Uterine smooth muscle cell (primary cell): ENCODE measurements around the gene AKAP10. TPM values are rescaled to one million over a fixed set of nuclear protein-coding genes. Genes with fewer than 3 reads are reported as not detected.

ENCODE experiments used
- total RNA-seq: library from RNA; depleted of rRNA; stranded (reverse); fragments of >200 nt; gene quantifications from 2 replicates; pipeline ENCODE4 v1.2.3, GENCODE V29; 2014

The AKAP10 gene, protein sequence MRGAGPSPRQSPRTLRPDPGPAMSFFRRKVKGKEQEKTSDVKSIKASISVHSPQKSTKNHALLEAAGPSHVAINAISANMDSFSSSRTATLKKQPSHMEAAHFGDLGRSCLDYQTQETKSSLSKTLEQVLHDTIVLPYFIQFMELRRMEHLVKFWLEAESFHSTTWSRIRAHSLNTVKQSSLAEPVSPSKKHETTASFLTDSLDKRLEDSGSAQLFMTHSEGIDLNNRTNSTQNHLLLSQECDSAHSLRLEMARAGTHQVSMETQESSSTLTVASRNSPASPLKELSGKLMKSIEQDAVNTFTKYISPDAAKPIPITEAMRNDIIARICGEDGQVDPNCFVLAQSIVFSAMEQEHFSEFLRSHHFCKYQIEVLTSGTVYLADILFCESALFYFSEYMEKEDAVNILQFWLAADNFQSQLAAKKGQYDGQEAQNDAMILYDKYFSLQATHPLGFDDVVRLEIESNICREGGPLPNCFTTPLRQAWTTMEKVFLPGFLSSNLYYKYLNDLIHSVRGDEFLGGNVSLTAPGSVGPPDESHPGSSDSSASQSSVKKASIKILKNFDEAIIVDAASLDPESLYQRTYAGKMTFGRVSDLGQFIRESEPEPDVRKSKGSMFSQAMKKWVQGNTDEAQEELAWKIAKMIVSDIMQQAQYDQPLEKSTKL
- 21.0 and 26.7 TPM in 2 replicates for total RNA-seq

DNA sequence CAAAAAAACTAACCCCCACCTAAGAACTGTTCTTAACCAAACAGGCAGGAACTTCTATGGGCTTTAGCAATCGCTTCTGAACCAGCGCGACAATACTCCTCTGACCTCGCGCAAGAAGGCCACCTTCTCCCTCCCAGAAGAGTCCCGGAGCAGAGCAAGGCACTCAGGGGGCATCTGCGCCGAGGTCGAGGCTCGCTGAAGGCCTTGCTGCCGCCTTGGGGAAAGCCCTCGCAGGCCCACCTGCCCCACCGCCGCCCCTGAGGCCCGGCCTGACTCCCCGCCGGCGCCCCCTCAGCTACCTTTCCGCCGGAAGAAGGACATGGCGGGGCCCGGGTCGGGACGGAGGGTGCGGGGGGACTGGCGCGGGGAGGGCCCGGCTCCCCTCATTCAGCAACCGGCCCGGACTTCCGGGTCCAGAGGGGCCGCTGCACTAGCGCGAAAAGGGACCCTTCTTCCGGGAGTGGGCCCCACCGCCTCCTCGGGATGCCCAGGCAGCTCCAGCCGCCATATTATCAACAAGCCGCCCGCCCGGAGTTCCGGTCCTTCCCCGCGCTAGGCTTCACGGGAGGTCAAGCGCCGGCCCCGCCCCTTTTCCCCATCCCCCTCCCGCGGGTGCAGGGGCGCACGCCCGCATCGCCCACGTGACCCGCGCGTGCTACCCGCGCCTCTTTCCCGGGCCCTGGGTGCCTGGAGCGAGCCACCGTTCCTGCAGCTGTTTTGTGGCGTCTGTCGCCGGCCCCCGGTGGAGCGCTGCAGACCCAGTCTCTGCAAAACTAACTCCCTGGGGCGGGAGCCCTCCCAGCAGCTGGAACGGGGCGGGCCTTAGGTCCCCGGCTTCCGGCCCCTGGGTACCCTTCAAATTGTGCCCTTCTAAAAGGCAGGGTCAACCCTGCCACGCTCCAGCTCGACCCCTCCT, at the start of gene AKAP10:
Gene AKAP10 (minus strand): TSS at position 536 of the 916 bp plus-strand sequence. CDS start 149 bp downstream, at position 387.

DNA sequence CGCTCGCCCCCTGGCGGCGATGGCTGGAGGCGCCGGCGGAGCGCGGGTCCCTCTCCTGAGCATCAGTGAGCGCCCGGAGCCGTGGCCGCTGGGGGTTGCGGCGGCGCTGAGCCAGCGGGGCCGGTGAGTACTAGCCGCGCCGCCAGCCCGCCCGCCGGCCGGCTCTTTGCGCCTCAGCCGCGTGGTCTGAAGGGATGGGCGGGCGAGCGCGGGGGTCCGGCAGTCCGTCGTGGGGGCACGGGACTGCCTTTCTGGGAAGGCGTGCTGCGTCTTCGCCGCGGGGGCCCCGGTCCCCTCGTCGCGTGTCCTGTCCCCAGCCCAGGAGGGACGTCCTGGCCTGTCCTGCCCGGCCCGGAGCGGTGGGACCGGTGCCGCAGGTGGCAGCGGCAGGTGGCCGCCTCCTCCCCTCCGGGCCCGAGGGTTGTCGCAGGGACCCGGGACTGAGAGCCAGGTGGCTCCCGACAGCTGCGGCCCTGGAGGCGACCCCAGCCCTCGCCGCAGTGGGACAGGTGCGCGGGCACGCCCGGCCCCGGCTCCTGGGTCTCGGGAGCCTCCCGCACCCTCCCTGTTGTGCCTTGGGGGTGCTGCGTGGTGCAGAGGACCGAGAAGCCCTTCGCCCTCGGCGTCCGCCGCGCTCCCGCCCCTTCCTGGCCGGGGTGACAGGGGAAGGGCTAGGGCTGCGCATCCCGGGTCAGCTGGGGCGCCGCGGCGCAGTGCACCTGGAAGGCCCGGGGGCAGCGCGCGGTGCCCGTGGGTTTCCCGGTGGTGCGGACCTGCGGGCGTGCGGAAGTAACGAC, 31.9 kb upstream of the AKAP10 start, which contains the start of gene SPECC1:
Gene SPECC1 (plus strand): TSS at position 58 of the 797 bp plus-strand sequence. CDS start 87,293 bp downstream, outside the sequence.

DNA sequence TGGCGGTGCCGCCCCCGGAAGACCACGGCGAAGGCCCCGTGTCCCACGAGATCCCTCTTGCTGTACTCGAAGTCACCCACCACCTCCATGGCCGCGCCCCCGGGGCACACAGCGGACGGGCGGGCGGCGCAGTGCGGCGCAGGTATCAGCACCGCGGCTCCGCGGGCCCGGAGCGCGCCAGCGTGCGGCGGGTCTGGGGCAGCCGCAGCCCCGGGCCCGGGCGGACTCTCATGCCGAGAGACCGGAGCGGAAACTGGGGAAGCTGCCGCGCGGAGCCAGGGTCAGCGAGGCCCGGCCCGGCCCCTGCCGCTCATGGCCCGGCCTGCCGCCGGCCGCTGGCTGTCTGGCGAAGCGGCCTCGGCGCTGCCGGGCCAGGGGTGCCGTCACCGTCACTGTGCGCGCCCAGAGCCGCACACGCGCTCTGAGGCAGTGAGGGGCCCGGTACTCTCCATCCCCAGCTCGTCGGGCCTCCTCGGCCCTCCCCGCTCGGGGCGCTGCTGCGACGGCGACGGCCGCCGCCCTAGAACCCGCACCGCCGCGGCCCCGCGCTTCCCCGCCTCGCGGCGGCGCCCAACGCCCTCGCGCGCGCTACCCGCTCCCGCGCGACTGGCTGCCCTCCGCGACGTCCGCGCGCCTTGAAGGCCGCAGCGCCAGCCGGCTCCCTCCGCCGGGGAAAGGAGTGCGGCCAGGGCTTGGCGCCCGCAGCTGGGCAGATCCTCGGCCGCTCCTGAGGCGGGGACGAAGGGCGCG, 110.1 kb downstream of the AKAP10 start, which contains the start of gene ULK2:
Gene ULK2 (minus strand): TSS at position 608 of the 750 bp plus-strand sequence. CDS start 519 bp downstream, at position 89.

Other genes starting within 250 kb of the AKAP10 start
- gene ALDH3A1, start 229.5 kb downstream of the AKAP10 start, total RNA-seq = 0.50 TPM in 1 of 2 replicates, not detected in the other
- gene ULK2, start 109.9 kb downstream of the AKAP10 start, total RNA-seq = 14.1 and 19.1 TPM in 2 replicates
- gene SPECC1, start 31.5 kb upstream of the AKAP10 start, total RNA-seq = 13.1 and 21.2 TPM in 2 replicates